NCI-H146 treated with DMSO at 0.1 percent for 48 hours (cell line): ENCODE data around the gene SPATA17.

Experiments used
- DNase-seq: peaks from one replicate; lab custom pipeline; 2025; ENCODE audit not compliant: unreplicated experiment; lab: John Stamatoyannopoulos, UW

SPATA17 gene

GRCh38 chr1:217910791-217911320 lies 279.7 kb downstream of the SPATA17 start:
- no peak for DNase-seq

DNA sequence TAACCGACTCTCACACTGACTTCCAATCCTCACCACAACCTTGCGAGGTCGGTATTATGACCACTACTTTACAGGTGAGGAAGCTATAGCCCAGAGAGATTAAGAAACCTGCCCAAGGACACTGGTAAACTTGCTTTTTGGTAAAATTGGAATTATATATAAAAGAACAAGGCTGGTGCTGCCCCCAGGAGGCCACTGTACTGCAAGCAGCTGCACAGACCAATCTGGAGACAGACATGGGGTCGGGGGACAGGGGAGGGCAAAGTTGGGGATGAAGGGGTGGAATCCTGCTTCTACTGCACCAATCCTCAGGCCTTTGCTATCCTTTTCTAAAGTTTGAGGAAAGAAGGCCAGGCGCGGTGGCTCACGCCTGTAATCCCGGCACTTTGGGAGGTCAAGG lies 280.8 kb downstream of the SPATA17 start:
- no peak for DNase-seq

DNA sequence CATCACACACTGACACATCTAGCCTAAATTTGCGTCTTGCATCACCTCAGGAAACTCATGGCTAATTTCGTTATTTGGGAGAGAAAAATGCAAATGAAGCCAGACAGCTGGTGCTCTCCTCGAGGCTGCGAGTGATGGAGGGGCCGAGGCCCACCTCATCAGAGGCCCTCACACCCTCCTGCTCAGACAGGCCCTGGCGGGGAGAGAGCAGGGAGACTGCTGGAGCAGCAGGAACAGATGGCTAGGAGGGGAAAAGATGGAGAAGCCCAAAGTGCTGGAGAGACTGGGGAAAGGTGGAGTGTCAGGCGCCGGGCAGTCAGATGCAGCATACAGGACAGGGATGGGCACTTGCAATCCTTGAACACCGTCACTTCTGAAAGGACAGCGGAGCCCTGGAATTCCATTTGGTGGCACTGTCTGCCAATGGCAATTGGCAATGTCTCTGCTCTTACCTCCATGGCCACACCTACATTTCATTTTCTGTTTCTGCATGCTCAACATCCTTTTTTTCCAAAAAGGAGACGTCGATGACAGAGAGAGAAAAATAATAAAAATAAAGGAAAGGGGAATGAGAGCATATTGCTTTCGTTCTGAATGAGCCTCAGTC lies 286.2 kb downstream of the SPATA17 start:
- DNase-seq: no peak

- no peak for DNase-seq
These were observed 288.7 kb downstream of the SPATA17 start for GRCh38 chr1:217919683-217920388.
